ENCODE data around the gene DDX39A.

DNA sequence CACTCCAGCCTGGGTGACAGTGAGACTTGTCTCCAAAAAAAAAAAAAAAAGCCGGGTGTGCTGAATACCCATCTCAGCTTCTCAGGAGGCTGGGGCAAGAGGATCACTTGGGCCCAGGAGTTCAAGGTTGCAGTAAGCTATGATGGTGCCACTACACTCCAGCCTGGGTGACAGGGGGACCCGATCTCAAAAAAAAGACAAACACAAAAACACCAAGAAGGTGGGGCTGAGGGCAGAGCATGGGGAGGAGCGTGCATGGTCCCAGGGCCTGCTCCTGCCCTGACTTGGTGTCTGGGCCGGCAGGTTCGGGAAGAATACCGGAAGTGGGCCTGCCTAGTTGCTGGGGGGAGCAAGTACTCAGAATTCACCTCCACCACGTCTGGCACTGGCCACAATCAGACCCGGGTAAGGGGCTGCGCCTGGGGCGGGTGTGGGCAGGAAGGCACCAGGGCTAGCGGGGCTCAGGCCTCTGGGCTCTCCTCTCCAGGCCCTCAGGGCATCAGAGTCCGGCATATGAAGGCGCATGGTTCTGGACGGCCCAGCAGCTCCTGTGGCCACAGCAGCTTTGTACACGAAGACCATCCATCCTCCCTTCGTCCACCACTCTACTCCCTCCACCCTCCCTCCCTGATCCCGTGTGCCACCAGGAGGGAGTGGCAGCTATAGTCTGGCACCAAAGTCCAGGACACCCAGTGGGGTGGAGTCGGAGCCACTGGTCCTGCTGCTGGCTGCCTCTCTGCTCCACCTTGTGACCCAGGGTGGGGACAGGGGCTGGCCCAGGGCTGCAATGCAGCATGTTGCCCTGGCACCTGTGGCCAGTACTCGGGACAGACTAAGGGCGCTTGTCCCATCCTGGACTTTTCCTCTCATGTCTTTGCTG lies 11.3 kb downstream of the DDX39A start:
- no peak for TF ChIP-seq EP300 (conservative IDR thresholded peaks at IDR 0.05; ENCODE audit: poor library complexity, severe bottlenecking)
- TF ChIP-seq, protein P1, sequence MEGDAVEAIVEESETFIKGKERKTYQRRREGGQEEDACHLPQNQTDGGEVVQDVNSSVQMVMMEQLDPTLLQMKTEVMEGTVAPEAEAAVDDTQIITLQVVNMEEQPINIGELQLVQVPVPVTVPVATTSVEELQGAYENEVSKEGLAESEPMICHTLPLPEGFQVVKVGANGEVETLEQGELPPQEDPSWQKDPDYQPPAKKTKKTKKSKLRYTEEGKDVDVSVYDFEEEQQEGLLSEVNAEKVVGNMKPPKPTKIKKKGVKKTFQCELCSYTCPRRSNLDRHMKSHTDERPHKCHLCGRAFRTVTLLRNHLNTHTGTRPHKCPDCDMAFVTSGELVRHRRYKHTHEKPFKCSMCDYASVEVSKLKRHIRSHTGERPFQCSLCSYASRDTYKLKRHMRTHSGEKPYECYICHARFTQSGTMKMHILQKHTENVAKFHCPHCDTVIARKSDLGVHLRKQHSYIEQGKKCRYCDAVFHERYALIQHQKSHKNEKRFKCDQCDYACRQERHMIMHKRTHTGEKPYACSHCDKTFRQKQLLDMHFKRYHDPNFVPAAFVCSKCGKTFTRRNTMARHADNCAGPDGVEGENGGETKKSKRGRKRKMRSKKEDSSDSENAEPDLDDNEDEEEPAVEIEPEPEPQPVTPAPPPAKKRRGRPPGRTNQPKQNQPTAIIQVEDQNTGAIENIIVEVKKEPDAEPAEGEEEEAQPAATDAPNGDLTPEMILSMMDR (IDR thresholded peaks at IDR 0.05; ENCODE audit: poor library complexity, severe bottlenecking): no peak
- TF ChIP-seq SMC3 (conservative IDR thresholded peaks at IDR 0.05; ENCODE audit: poor library complexity): no peak
